Renal cortex interstitium (tissue), 11 donors: ENCODE results near the gene NCEH1. TPM values are rescaled to one million over a fixed set of nuclear protein-coding genes. Genes with fewer than 3 reads are reported as not detected.
"Not testable (repeated sequence)": the region's sequence is repeated elsewhere in the genome, so short reads cannot be mapped to it uniquely, and the experiment has no call there.

Experiments used
- DNase-seq, 11 donors: peaks; one replicate each; pipeline ENCODE4 v3.0.0-alpha.2; 2013; ENCODE audit warnings: low read depth in 9 of 11, low spot score in 4 of 11; ENCODE audit errors: extremely low read depth in 1 of 11
- polyA plus RNA-seq, 3 donors: library from polyadenylated mRNA; unstranded; fragments of 120-200 nt; gene quantifications; one replicate each; pipeline ENCODE4 v1.2.1, GENCODE V29; 2013; ENCODE audit not compliant: insufficient read length in 3 of 3

NCEH1 gene
- polyA plus RNA-seq, 3 donors: 3.2 to 5.9 (median 4.1) TPM

DNA sequence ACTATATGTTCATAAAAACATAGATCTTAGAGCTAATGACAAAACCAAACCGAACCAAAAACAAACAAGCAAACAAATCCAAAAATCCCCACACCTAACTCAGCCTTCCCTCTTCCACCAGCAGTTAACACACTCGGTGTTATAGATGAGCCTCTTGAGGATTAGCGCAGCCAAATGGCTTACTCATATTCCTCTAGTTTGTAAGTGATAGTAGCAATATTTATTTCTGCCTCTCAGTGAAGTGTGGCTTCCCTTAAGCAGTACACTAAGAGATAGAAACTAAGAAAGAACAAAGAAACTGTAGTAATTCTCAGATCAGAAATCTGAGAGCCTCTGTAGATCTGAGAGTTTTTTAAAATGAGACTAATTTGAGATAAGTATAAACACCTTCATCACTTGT lies 2.4 kb upstream of the NCEH1 start:
- no peak for DNase-seq

- DNase-seq: peak in 2 of 11 donors; percentile 2
Measured at GRCh38 chr3:172711454-172711795, 558 bp upstream of the NCEH1 start.

DNA sequence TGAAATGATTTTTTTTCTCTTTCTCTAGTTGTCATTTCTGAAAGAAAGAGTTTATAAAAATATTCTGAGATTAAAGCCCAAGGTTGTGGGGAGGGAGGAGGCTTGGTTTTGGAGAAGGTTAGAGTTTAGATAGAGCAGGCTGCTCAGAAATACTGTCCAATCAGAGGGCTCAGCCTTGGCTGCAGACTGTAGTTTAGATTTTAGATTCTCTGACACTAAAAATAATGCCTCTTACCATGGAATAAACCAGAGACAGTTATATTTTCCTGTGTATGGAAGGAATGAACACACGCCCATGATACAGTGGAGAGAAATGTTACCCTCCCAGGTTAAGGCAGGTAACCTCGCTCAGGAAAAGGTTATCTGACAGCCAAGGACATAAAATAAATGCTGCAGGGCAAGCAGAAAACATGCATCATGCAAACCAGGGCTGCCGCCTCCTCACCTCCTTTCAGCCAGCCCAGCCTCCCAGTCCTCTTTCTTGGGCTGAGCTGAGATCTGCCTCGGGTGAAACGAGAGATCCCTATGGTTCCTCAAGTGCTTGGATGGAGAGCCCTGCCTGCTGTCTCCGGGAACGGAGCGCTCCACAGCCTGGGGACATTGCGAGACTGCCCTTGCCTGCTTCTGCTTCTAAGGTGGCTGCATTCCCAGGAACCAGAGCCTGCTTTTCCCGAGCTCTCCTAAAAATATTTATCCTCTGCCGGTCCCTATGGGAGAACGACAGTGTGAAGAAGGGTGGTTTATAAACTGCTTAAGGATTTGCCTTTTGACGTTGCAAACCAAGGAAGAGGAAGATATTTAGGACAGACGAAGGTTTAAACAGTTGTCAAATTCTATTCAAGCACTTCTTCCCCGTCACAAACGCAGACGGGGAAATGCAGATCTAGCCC lies 848 bp downstream of the NCEH1 start:
- DNase-seq: peak in 5 of 11 donors; percentile 4 to 30 (median 8)

- no peak for DNase-seq
Measured at GRCh38 chr3:172708921-172709773, 1.7 kb downstream of the NCEH1 start.

GRCh38 chr3:172707967-172708366 lies 2.9 kb downstream of the NCEH1 start:
- DNase-seq: no peak

DNA sequence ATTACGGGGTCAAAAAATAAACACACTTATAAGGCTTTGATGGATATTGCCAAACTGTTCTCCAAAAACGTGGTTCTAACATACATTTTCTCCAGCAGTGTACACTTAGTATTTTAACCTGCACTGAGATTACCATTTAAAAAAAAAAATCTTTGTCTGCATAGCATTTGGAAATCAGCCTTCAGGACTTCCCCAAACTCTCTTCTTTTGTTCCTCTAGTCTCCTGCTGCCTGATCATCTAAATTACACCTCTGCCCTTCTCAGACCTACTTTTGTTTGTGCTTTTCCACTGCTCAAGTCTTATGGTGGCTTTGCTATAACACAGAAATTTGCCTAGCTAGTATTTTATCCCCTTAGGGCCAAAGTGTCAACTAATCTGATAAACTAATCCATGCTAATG lies 3.8 kb downstream of the NCEH1 start:
- DNase-seq: no peak

DNA sequence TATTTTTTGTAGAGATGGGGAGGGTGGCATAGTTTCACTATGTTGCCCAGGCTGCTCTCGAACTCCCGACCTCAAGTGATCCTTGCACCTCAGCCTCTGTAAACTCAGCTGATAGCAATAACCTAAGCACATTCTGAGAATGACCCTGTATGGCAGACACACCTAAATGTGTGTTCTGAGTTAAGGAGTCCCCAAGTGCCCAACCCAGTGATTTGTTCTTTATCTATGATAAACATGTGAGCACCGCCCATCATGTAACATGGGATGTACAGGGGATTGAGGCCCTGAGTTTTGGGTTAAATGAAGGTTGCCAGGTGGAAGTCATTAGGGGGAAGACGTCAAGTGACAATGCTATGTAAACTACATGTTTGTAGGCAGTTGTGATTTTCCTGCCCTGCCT lies 5.7 kb downstream of the NCEH1 start:
- DNase-seq: no peak

- DNase-seq: no peak
Measured at GRCh38 chr3:172704001-172704400, 6.9 kb downstream of the NCEH1 start.

DNA sequence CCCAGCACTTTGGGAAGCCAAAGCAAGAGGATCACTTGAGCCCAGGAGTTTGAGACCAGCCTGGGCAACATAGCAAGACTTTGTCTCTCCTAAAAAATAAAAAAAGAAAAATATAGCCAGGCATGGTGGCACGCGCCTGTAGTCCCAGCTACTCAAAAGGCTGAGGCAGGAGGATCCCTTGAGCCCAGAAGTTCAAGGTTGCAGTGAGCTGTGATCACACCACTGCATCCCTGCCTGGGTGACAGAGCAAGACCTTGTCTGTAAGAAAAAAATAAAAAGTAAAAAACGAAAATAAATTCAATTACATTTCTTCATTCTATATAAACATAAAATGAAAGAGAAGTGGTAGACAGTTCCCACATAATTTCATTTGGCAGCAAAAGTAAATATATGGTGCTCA lies 8.1 kb downstream of the NCEH1 start:
- not testable (repeated sequence) for DNase-seq

GRCh38 chr3:172702256-172702655 lies 8.6 kb downstream of the NCEH1 start:
- DNase-seq: no peak

DNA sequence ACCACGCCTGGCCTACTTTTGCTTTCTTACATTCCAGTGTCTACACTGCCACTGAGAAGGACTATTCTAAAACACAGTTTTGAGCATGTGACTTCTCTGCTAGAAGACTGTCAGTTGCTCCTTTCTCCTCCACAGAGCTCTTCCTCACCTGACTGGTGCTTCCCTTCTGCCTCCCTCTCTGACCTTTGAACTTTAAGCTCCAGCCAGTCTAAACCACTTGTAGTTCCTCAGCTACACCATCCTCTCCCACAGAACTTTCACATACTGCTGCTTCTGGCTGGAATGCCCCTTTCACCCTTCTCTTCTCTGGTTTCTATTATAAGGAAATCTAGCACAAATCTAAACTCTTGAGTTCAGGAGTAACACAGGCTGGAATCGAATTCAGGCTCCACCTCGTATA lies 9.1 kb downstream of the NCEH1 start:
- DNase-seq: peak in 1 of 11 donors; percentile 17

DNA sequence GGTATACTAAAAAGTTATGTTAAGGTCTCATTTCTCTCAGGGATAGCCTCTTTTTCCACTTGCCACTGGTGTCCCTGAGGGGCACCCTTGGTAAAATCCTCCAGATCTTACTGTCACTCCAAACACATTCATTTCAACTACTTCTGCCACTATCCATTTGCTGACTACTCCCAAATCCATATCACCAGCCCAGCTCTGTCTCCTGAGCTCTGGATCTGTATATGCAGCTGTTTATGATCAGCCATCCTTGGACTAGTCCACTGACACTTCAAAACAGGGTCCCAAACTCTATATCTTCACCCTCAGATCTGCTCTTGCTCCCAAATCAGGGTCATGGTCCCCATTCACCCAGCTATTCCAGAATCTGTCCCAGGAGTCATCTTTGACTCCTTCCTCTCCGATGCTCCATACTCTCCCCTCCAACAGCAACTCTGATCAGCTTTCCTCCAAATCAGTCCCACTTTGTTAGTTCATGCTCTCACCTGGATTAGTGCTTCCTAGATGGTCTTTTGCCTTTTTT lies 9.9 kb downstream of the NCEH1 start:
- no peak for DNase-seq

DNA sequence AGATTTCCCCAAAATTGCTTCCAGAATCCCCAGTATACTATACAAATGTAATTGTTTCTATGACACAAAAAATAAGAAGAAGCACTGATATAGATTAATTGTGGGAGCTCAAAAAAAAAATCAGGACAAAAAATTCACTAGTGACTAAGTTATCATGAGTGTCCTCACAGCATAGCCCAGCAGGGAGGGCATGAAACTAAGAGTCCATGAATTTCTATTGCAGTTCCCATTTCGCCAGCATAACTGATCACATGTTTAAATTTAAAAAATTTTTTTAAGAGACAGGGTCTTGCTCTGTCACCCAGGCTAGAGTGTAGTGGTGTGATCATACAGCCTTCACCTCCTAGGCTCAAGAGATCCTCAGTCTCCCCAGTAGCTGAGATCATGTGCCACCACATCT lies 10.6 kb downstream of the NCEH1 start:
- no peak for DNase-seq

GRCh38 chr3:172699031-172699430 lies 11.8 kb downstream of the NCEH1 start:
- no peak for DNase-seq

GRCh38 chr3:172698631-172699030 lies 12.2 kb downstream of the NCEH1 start:
- DNase-seq: no peak

DNA sequence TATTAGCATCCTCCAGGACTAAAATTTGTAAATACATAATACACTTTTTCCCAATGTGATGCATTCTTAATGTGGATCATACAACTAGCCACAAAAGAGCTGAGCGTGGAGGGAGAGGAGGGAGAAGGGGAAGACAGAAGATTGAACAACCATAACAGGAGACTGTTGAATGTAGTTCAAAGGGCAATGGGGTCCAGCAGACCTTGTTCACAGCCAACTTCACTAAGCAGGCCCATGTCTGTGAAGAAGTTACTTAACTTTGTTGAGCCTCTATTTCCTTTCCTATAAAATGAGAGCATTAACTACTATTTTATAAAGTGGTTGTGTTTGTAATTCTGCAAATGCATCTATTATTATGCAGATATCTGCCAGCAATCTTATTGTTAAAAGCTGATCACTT lies 13.3 kb downstream of the NCEH1 start:
- no peak for DNase-seq

GRCh38 chr3:172696357-172696756 lies 14.5 kb downstream of the NCEH1 start:
- no peak for DNase-seq

DNA sequence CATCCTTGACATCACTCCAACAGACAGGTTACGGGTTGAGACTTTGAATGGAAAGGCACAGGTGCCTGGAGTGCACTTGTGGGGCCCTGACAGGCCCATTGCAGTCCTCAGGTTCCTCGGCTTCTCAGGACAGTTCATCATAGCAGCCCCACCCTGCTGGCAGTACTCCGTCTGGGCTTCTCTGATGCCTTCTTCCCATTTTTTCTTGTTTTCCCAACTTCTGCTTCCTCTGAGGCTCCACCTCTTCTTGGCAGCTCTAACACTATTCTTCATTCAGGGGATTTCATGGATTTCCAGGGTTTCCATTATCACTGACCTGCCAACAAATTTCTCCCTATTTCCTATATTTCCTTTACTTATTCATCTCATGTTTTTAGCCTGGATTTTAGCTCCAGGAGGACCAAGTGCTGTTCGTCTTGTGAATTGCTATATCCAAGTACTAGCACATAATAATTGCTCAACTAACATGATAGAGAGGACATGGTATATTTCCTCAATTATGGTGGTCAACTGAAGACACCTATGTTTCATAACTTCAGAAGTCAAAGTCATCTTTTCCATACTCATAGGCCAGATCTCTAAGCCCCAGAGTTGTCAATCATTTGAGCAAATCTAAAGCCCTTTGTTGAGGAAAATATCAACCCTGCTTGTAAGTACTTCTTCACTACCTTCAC lies 16.2 kb downstream of the NCEH1 start:
- DNase-seq: no peak

- DNase-seq: no peak
Measured at GRCh38 chr3:172692751-172693338, 18.0 kb downstream of the NCEH1 start.
